ENCODE results near the gene HPSE. TPM values are rescaled to one million over a fixed set of nuclear protein-coding genes. Genes with fewer than 3 reads are reported as not detected.
"Not testable (repeated sequence)": the region's sequence is repeated elsewhere in the genome, so short reads cannot be mapped to it uniquely, and the experiment has no call there.

The HPSE gene
- total RNA-seq, 2 donors from 2014 or later = 2.3 to 3.9 TPM

GRCh38 chr4:83290059-83290774 is 44.4 kb downstream of the HPSE start:
- intact Hi-C loops (cut with DNase I); DNase-seq; ATAC-seq: not testable (repeated sequence)

DNA sequence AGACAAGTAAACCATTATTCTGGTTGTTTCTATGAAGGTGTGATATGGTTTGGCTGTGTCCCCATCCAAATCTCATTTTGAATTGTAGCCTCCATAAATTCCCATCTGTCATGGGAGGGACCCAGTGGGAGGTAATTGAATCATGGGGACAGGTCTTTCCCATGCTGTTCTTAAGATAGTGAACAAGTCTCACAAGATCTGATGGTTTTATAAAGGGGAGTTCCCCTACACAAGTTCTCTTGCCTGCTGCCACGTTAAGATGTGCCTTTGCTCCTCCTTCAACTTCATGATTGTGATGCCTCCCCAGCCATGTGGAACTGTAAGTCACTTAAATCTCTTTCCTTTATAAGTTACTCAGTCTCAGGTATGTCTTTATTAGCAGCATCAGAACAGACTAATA is 46.3 kb downstream of the HPSE start:
- ATAC-seq; DNase-seq; intact Hi-C loops (cut with DNase I): not testable (repeated sequence)

- ATAC-seq (peak; percentile 13 to 46), DNase-seq (no peak)
- intact Hi-C loops (cut with DNase I) = no loop called here
Observed at GRCh38 chr4:83285055-83285407, 49.6 kb downstream of the HPSE start.

DNA sequence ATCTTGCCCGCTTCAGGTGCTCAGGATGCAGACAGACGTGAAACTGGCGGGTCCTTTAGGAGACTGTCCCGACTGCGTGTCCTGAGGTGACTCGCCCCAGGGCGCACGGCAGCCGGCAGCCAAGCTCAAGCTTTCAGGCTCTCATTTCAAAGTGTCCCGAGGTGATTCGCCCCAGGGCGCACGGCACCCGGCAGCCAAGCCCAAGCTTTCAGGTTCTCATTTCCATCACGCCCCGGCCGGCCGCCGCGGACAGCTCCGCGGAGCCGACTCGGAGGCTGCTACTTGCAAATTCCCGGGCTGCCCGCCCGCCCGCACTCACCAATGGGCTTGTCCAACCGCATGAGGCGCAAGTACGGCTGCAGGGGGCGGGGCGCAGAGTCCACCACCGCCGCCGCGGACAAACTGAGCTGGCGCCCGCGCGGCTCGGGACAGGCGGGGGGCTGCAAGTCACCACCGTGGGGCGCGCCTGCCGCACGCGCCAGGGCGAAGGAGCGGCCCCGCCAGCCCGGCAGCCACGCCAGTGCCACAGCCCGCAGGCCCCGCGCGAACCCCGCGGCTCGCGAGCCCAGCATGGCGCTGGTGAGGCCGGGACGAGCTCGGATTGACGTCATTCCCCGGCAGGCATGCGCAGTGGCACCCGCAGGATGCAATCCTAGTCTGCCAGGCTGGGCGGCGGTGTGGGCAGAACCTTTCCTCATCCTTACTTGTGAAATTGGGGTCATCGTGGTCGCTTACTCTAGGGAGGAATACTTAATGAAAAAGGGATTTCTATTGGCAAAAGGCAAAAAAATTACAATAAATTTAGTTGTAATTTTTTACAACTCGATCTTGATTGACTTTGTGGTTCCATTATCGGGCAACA is 50.2 kb downstream of the HPSE start, which contains the start of gene COQ2:
TSS of gene COQ2 (minus strand) at position 606 of the 862 bp plus-strand sequence. CDS start at position 572, 34 bp downstream.
- intact Hi-C loops (cut with DNase I) = no loop called here
- peak; percentile 97 to 99 for ATAC-seq
- peak; percentile 97 for DNase-seq

GRCh38 chr4:83283181-83283580 is 51.5 kb downstream of the HPSE start:
- ATAC-seq (no peak), DNase-seq (no peak)
- intact Hi-C loops (cut with DNase I) = no loop called here

DNA sequence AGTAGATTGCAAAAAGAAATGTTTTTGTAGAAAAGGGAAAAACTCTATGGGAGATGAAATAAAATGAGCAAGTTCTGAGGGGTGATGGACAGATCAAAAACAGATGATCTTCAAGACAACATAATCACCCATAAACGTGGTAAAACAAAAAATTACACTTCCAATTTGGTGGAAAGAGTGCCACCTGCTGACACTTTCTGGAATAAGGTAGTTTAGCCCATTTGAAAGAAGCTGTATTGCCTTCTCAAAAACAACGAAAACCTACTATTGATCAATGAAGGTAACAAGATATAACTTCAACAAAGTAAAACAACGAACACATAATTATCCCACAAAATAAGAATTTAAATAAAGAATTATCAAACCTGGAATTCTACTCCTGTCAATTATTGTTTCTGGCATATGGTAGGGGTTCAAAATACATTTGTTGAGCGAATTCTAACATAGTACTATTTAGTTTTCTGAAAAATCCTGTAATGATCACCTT is 52.6 kb downstream of the HPSE start:
- ATAC-seq = no peak
- DNase-seq = no peak
- intact Hi-C loops (cut with DNase I) = no loop called here

DNA sequence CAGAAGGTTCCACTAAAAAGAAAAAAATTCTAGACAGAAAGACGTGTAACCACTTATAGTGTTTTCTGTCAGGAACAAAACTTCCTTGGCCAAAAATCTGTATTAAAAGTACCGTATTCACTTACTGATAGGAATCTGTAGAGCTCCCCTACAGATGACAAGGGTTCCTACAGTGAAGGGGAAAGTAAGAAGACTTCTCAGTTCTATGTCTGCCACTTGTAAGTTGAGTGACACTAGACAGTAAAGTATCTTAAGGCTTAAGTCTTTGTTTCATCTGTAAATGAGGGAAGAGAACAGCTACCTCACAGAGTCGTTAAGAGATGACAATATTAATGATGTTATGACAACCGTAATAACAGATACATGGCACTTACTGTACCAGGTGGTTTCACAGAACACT is 53.3 kb downstream of the HPSE start:
- ATAC-seq (no peak), DNase-seq (no peak)
- intact Hi-C loops (cut with DNase I) = no loop called here

- DNase-seq (no peak), ATAC-seq (no peak)
- intact Hi-C loops (cut with DNase I) = no loop called here
Observed at GRCh38 chr4:83276299-83277040, 58.2 kb downstream of the HPSE start.

DNA sequence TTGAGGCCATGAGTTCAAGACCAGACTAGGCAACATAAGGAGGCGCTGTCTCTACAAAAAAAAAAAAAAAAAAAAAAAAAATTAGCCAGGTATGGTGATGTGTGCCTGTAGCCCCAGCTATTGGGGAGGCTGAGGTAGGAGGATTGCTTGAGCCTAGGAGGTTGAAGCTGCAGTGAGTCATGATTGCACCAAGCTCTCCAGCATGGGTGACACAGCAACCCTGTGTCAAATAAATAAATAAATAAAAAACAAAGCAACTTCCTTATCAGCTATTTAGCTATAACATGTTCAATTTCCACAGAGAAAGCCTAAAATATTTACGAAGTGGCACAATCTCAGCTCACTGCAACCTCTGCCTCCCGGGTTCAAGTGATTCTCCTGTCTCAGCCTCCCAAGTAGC is 60.7 kb downstream of the HPSE start:
- DNase-seq; ATAC-seq; intact Hi-C loops (cut with DNase I): not testable (repeated sequence)

- DNase-seq (no peak), ATAC-seq (no peak)
- intact Hi-C loops (cut with DNase I) = no loop called here
Observed at GRCh38 chr4:83272900-83273299, 61.7 kb downstream of the HPSE start.

DNA sequence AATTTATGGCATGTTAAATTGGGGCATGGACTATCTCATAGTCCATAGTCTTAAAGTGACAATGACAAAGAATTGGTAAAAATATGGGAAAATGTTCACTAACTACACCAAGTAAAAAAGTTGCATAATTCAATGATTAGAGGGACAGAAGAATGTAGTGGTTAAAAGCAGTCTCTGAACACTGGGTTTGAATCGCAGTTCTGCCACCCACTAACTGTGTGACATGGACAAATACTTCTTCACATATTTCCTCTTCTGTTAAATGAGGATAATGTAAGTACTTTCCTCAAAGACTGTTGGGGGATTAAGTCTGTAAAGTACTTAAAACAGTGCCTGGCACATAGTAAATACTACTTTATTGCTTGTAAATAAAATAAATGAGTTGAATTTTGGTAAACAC is 65.4 kb downstream of the HPSE start:
- ATAC-seq = no peak
- DNase-seq = no peak
- intact Hi-C loops (cut with DNase I) = no loop called here

GRCh38 chr4:83268491-83268890 is 66.2 kb downstream of the HPSE start:
- DNase-seq (no peak), ATAC-seq (no peak)
- intact Hi-C loops (cut with DNase I) = no loop called here

DNA sequence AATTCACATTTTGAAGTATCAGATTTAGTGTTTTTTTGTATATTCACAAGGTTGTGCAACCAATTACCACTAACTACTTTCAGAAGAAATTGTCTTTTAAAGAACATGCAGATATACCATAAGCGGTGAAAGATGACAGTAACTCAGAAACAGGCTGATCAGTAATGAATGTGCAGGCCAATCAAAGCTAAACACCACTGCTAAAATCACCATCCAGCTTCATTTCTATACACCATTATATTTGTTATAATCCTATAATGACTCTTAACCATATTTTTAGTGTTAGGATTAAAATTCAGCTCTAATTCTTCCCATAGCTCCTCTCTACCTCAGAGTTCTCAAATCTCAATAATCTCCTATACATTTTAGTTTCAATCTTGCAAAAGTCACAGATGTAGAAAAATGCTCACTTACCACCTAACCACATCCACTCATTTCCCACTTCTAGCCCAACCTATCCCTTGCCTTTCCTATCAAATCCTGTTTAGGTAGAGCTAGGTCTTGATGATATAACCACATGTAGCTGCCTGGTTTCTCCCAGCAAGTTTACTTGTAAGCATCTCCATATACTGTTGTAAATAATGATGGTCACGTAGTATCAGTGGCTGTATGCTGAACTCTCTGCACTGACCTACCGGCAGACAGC is 66.7 kb downstream of the HPSE start:
- ATAC-seq (no peak), DNase-seq (no peak)
- intact Hi-C loops (cut with DNase I) = no loop called here

DNA sequence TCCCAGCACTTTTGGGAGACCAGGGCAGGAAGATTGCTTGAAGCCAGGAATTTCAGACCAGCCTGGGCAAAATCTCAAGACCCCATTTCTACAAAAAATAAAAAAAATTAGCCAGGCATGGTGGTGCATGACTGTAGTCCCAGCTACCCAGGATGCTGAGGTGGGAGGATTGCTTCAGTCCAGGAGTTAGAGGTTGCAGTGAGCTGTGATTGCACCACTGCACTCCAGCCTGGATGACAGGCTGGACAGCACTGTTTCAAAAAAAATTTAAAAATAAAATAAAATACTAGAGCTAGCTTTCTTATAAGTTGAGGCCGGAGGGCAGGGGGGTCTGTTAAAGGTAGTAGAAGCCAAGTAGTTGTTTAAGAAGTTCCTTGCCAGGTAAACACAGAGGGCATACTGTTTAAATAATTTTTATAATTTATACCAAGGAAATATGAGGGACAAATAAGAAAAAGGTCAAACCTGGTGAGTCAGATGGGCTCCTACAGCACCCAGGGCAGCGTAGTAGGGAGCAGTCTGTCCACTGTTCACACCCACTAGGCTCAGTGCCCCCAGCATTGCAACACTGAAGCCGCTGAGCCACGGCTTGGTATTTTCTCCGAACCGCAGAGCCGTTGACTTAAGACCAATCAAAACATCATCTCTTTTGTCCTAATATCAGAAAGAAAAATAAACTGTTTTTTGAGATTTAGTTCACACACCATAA is 67.4 kb downstream of the HPSE start:
- ATAC-seq (peak; percentile 41 to 42), DNase-seq (no peak)
- intact Hi-C loops (cut with DNase I) = no loop called here

GRCh38 chr4:83266689-83267088 is 68.0 kb downstream of the HPSE start:
- ATAC-seq = no peak
- intact Hi-C loops (cut with DNase I) = no loop called here
- DNase-seq = no peak

- ATAC-seq = no peak
- DNase-seq = no peak
- intact Hi-C loops (cut with DNase I) = loop anchor here in 1 of 2 donors (5.0 kb wide), 1 partner anchor 801 kb away; no protein-coding TSS in a partner anchor
Observed at GRCh38 chr4:83263106-83263505, 71.5 kb downstream of the HPSE start.

GRCh38 chr4:83262682-83263081 is 72.0 kb downstream of the HPSE start:
- DNase-seq = no peak
- intact Hi-C loops (cut with DNase I) = loop anchor here in 1 of 2 donors (5.0 kb wide), 1 partner anchor 800 kb away; no protein-coding TSS in a partner anchor
- ATAC-seq = no peak

DNA sequence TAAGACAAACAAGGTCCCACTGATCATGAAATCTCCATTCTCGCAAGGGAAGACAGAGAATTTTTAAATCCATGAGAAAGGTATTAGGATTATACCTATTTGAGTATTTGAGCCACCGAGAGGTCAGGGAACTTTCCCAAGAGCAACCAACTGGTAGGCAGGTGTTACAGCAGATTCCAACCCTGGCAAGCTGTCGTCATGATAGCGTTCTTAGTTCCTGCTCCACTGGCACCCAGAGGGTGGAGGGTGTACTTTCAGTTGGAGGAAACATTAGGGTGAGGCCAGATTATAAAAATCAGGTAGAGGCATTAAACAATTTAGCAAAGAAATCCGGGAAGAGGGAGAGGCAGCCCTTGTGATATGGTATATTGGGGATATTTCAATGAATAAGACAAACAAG is 73.3 kb downstream of the HPSE start:
- DNase-seq (no peak), ATAC-seq (no peak)
- intact Hi-C loops (cut with DNase I) = loop anchor here in 1 of 2 donors (5.0 kb wide), 1 partner anchor 799 kb away; no protein-coding TSS in a partner anchor
